Measurements from ENCODE around the gene RARB. TPM values are rescaled to one million over a fixed set of nuclear protein-coding genes. Genes with fewer than 3 reads are reported as not detected.

The RARB gene
- total and polyA plus RNA-seq, 3 donors from 2014 or later: 0.63 to 1.5 (median 0.99) TPM

DNA sequence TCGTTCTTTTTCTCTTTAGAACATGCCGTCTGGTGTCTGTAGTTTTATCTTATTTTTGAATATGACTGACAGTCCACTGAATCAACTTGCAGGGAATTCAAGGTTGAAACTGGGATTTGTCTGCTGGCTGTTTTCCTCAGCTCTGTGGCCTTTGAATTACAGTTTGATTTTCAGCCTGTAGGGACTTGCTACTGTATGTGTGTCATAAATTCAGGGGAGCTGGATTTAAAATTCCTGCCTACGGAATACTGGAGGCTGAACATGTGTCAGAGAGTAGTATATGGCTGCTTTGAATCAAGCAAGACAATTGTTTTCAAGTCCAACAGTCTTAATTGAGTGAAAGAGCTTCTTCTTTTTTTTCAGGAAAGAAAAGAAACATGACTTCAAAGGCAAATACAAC, 33.9 kb downstream of the RARB start:
- H3K9me3 ChIP-seq: no peaks in the 10 kb centered on the region
- H3K36me3 ChIP-seq (ENCODE audit: low read depth, missing control alignments): no peaks in the 10 kb centered on the region
- H3K27me3 ChIP-seq: no peaks in the 10 kb centered on the region
- intact Hi-C loops (cut with DNase I; ENCODE audit: low total_unique reads): no loop called here
- DNase-seq: no peak
- H3K4me1 ChIP-seq: no peaks in the 10 kb centered on the region
- H3K4me3 ChIP-seq: no peak overlapping the region
- 74 to 80% methylated on average over 3 of the region's 3 CpGs for WGBS, 2 donors
- no peak for TF ChIP-seq POLR2A (IDR thresholded peaks at IDR 0.05)
- TF ChIP-seq, protein P1, sequence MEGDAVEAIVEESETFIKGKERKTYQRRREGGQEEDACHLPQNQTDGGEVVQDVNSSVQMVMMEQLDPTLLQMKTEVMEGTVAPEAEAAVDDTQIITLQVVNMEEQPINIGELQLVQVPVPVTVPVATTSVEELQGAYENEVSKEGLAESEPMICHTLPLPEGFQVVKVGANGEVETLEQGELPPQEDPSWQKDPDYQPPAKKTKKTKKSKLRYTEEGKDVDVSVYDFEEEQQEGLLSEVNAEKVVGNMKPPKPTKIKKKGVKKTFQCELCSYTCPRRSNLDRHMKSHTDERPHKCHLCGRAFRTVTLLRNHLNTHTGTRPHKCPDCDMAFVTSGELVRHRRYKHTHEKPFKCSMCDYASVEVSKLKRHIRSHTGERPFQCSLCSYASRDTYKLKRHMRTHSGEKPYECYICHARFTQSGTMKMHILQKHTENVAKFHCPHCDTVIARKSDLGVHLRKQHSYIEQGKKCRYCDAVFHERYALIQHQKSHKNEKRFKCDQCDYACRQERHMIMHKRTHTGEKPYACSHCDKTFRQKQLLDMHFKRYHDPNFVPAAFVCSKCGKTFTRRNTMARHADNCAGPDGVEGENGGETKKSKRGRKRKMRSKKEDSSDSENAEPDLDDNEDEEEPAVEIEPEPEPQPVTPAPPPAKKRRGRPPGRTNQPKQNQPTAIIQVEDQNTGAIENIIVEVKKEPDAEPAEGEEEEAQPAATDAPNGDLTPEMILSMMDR (IDR thresholded peaks at IDR 0.05): no peak
- no peak overlapping the region for H3K27ac ChIP-seq

- intact Hi-C loops (cut with DNase I; ENCODE audit: low total_unique reads): no loop called here
- Histone ChIP-seq H3K4me1 (no peaks in the 10 kb centered on the region), H3K27ac (no peak overlapping the region), H3K36me3 (ENCODE audit: low read depth, missing control alignments) (no peaks in the 10 kb centered on the region), H3K4me3 (no peak overlapping the region), H3K27me3 (no peaks in the 10 kb centered on the region), H3K9me3 (no peaks in the 10 kb centered on the region)
- TF ChIP-seq, protein P1 (IDR thresholded peaks at IDR 0.05): no peak
- no peak for TF ChIP-seq POLR2A (IDR thresholded peaks at IDR 0.05)
- no peak for DNase-seq
- 67 to 85% methylated on average over 1 of the region's 1 CpG for WGBS, 2 donors
Measured at GRCh38 chr3:25462495-25462894, 34.4 kb downstream of the RARB start.

GRCh38 chr3:25463836-25464418, 35.9 kb downstream of the RARB start:
- intact Hi-C loops (cut with DNase I; ENCODE audit: low total_unique reads): no loop called here
- no peak for TF ChIP-seq POLR2A (IDR thresholded peaks at IDR 0.05)
- TF ChIP-seq, protein P1 (IDR thresholded peaks at IDR 0.05): no peak
- H3K4me3 ChIP-seq: no peak overlapping the region
- no peaks in the 10 kb centered on the region for H3K36me3 ChIP-seq (ENCODE audit: low read depth, missing control alignments)
- WGBS, 2 donors: 76 to 81% methylated on average over 3 of the region's 3 CpGs
- H3K4me1 ChIP-seq: no peaks in the 10 kb centered on the region
- DNase-seq: no peak
- no peaks in the 10 kb centered on the region for H3K9me3 ChIP-seq
- no peaks in the 10 kb centered on the region for H3K27me3 ChIP-seq
- no peak overlapping the region for H3K27ac ChIP-seq

DNA sequence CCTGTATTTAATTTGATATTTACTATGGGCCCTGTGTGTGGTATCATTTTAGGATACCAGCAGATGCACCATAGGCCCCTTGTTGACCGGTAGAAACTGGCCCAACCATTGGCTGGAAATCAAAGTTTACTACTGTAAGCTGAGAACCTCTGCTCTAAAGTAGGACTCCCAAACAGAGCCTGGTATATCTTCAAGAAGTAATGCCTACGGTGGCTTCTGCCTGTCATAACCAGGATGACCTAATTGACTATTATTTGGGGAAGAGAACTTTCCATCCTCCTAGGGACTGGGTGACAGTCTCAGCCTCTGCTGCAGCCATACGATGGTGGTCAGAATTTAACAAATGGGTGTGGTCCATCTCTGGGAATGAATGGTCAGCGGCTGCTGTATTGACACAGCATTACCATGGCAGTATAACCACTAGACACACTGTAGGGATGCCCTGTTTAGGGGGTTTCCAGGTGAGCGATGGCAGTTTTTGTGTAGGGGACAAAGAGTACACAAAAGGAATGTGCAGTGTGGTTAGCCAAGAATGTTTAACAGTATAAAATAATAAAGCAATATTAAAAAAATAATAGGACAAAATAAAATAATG, 37.3 kb downstream of the RARB start:
- Histone ChIP-seq H3K36me3 (ENCODE audit: low read depth, missing control alignments) (no peaks in the 10 kb centered on the region), H3K9me3 (no peaks in the 10 kb centered on the region), H3K4me1 (no peaks in the 10 kb centered on the region), H3K27me3 (no peaks in the 10 kb centered on the region), H3K27ac (no peak overlapping the region), H3K4me3 (no peak overlapping the region)
- WGBS, 2 donors: 88 to 90% methylated on average over 5 of the region's 5 CpGs
- intact Hi-C loops (cut with DNase I; ENCODE audit: low total_unique reads): no loop called here
- no peak for DNase-seq
- no peak for TF ChIP-seq POLR2A (IDR thresholded peaks at IDR 0.05)
- TF ChIP-seq, protein P1 (IDR thresholded peaks at IDR 0.05): no peak

GRCh38 chr3:25468866-25469319, 40.8 kb downstream of the RARB start:
- Histone ChIP-seq H3K9me3 (no peaks in the 10 kb centered on the region), H3K27me3 (no peaks in the 10 kb centered on the region), H3K27ac (peak overlapping the region in 1 of 2 donors; percentile 65), H3K36me3 (ENCODE audit: low read depth, missing control alignments) (no peaks in the 10 kb centered on the region), H3K4me3 (no peak overlapping the region), H3K4me1 (no peaks in the 10 kb centered on the region)
- no peak for TF ChIP-seq POLR2A (IDR thresholded peaks at IDR 0.05)
- TF ChIP-seq, protein P1 (IDR thresholded peaks at IDR 0.05): no peak
- WGBS, 2 donors: 39 to 45% methylated on average over 6 of the region's 6 CpGs
- DNase-seq: peak; percentile 59
- intact Hi-C loops (cut with DNase I; ENCODE audit: low total_unique reads): no loop called here
